ENCODE results near the gene PPP1R11.

DNA sequence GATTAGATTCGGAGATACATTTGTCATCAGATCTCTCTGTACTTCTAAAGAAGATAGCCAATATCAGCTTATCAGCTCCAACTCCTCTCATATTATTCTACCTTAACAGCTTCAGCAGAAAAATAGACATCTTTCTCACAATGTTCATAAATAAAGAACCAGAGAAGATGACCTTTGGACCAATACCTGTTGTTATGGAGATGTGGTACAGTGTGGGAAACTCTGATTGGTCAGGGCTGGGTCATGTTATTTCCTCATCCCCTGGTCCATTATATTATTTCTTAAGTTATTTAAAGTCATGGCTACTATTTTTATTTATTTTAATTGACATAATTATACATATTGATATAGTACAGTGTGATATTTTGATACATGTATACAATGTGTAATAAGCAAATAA, 41.8 kb upstream of the PPP1R11 start:
- TF ChIP-seq POLR2A (IDR thresholded peaks at IDR 0.05) = no peak
- TF ChIP-seq, protein P1, sequence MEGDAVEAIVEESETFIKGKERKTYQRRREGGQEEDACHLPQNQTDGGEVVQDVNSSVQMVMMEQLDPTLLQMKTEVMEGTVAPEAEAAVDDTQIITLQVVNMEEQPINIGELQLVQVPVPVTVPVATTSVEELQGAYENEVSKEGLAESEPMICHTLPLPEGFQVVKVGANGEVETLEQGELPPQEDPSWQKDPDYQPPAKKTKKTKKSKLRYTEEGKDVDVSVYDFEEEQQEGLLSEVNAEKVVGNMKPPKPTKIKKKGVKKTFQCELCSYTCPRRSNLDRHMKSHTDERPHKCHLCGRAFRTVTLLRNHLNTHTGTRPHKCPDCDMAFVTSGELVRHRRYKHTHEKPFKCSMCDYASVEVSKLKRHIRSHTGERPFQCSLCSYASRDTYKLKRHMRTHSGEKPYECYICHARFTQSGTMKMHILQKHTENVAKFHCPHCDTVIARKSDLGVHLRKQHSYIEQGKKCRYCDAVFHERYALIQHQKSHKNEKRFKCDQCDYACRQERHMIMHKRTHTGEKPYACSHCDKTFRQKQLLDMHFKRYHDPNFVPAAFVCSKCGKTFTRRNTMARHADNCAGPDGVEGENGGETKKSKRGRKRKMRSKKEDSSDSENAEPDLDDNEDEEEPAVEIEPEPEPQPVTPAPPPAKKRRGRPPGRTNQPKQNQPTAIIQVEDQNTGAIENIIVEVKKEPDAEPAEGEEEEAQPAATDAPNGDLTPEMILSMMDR (IDR thresholded peaks at IDR 0.05) = no peak
